Peyer's patch (tissue), 4 donors: Measurements from ENCODE around the gene PRPSAP1. TPM values are rescaled to one million over a fixed set of nuclear protein-coding genes. Genes with fewer than 3 reads are reported as not detected.

Experiments used
- DNase-seq, 3 donors: peaks; one replicate each; pipeline ENCODE4 v3.0.0-alpha.2; 2017 to 2019
- H3K27ac ChIP-seq, 4 donors: fragments of 200-600 bp; sonication (generic); one replicate each; pipeline ENCODE4 v1.5.1; 2016 to 2019
- H3K27me3 ChIP-seq, 2 donors: fragments of 200-600 bp; sonication (generic); one replicate each; pipeline ENCODE4 v1.5.1; 2019
- H3K36me3 ChIP-seq, 3 donors: fragments of 200-600 bp; sonication (generic); one replicate each; pipeline ENCODE4 v1.5.1; 2016 to 2019
- H3K4me1 ChIP-seq, 4 donors: fragments of 200-600 bp; sonication (generic); one replicate each; pipeline ENCODE4 v1.5.1; 2016 to 2019
- H3K4me3 ChIP-seq, 4 donors: fragments of 200-600 bp; sonication (generic); 1 replicate in 3 of 4; 2 replicates in 1 of 4; pipeline ENCODE4 v1.5.1; 2016 to 2019; ENCODE audit warnings: mild to moderate bottlenecking in 1 of 4
- H3K9me3 ChIP-seq, 4 donors: fragments of 200-600 bp; sonication (generic); one replicate each; pipeline ENCODE4 v1.5.1; 2016 to 2019; ENCODE audit warnings: mild to moderate bottlenecking in 1 of 4
- CTCF ChIP-seq, 6 experiments: fragments of 450-650 bp in 4 of 6; fragments of 200-600 bp in 2 of 6; sonication (generic) in 1 of 6; IDR thresholded peaks; one replicate each; pipeline ENCODE4 v1.5.1; 2017 to 2019; ENCODE audit warnings: antibody characterized with exemption in 6 of 6, mild to moderate bottlenecking in 3 of 6, moderate library complexity in 1 of 6
- POLR2A ChIP-seq, 2 donors: fragments of 450-650 bp; IDR thresholded peaks; one replicate each; pipeline ENCODE4 v1.5.1; 2017; ENCODE audit warnings: antibody characterized with exemption in 2 of 2, mild to moderate bottlenecking in 2 of 2, moderate library complexity in 2 of 2
- total RNA-seq, 4 donors: library from RNA; depleted of rRNA; stranded (reverse); fragments of >200 nt; gene quantifications; one replicate each; pipeline ENCODE4 v1.1.0, GENCODE V29; 2016

PRPSAP1 gene
- total RNA-seq, 4 donors from 2014 or later, result 39.4 to 105 (median 70.4) TPM

- H3K4me3 ChIP-seq, result peak overlapping the region; percentile 50 to 76 (median 67)
- no peaks in the 10 kb centered on the region for H3K27me3 ChIP-seq
- H3K4me1 ChIP-seq, result peaks cover 3 to 41% (median 20%) of the 10 kb centered on the region in 4 donors
- peak overlapping the region; percentile 60 to 79 (median 72) for H3K27ac ChIP-seq
- TF ChIP-seq POLR2A (IDR thresholded peaks at IDR 0.05), result no peak
- TF ChIP-seq CTCF (IDR thresholded peaks at IDR 0.05), result no peak
- DNase-seq, result peak in 2 of 3 donors; percentile 60 to 61
- H3K9me3 ChIP-seq, result no peaks in the 10 kb centered on the region
- H3K36me3 ChIP-seq, result no peaks in the 10 kb centered on the region
Observed at GRCh38 chr17:76384987-76385891, 31.5 kb upstream of the PRPSAP1 start.

GRCh38 chr17:76384222-76384986 lies 30.7 kb upstream of the PRPSAP1 start, which contains the start of gene SPHK1:
Gene SPHK1 (plus strand): TSS chr17:76384609. CDS start chr17:76385645, 1,036 bp downstream.
- peak within 1 kb of the TSS; percentile 60 to 79 (median 72) for H3K27ac ChIP-seq
- no peak for TF ChIP-seq CTCF (IDR thresholded peaks at IDR 0.05)
- TF ChIP-seq POLR2A (IDR thresholded peaks at IDR 0.05), result no peak

GRCh38 chr17:76383546-76384221 lies 30.0 kb upstream of the PRPSAP1 start:
- H3K27ac ChIP-seq, result peak overlapping the region; percentile 60 to 79 (median 72)
- TF ChIP-seq POLR2A (IDR thresholded peaks at IDR 0.05) (no peak), CTCF (IDR thresholded peaks at IDR 0.05) (peak in 2 of 6 experiments; percentile 14 to 29)
- DNase-seq, result peak; percentile 38 to 61 (median 56)

More at GRCh38 chr17:76384222-76384986, 30.7 kb upstream of the PRPSAP1 start, which contains the start of gene SPHK1:
- Histone ChIP-seq H3K4me3 (peak within 1 kb of the TSS; percentile 50 to 76 (median 67)), H3K4me1 (peaks cover 3 to 41% (median 20%) of the 10 kb centered on the region in 4 donors), H3K9me3 (no peaks in the 10 kb centered on the region), H3K36me3 (no peaks in the 10 kb centered on the region), H3K27me3 (no peaks in the 10 kb centered on the region)
- peak; percentile 40 to 83 (median 81) for DNase-seq

GRCh38 chr17:76382803-76383545 lies 29.3 kb upstream of the PRPSAP1 start:
- DNase-seq, result peak; percentile 32 to 81 (median 76)
- Histone ChIP-seq H3K27me3 (no peaks in the 10 kb centered on the region), H3K4me3 (peak overlapping the region; percentile 50 to 76 (median 67)), H3K27ac (peak overlapping the region; percentile 60 to 79 (median 72)), H3K4me1 (peaks cover 3 to 41% (median 20%) of the 10 kb centered on the region in 4 donors), H3K36me3 (no peaks in the 10 kb centered on the region), H3K9me3 (no peaks in the 10 kb centered on the region)
- no peak for TF ChIP-seq CTCF (IDR thresholded peaks at IDR 0.05)
- TF ChIP-seq POLR2A (IDR thresholded peaks at IDR 0.05), result no peak

More at GRCh38 chr17:76383546-76384221, 30.0 kb upstream of the PRPSAP1 start:
- no peaks in the 10 kb centered on the region for H3K36me3 ChIP-seq
- peak overlapping the region; percentile 50 to 76 (median 67) for H3K4me3 ChIP-seq
- H3K27me3 ChIP-seq, result no peaks in the 10 kb centered on the region
- peaks cover 3 to 41% (median 20%) of the 10 kb centered on the region in 4 donors for H3K4me1 ChIP-seq
- no peaks in the 10 kb centered on the region for H3K9me3 ChIP-seq
